Dendritic cell treated with granulocyte-macrophage colony-stimulating factor and Interleukin-4, amounts not matched to agents 40 ng/mL and 50 ng/mL, for 4 days (primary cell): Measurements from ENCODE around the gene GATM.

Experiments used
- H3K27ac Mint-ChIP-seq: one replicate; pipeline ENCODE4 v1.8.0; 2022; ENCODE audit warnings: mild to moderate bottlenecking, mixed read lengths
- H3K27me3 Mint-ChIP-seq: one replicate; pipeline ENCODE4 v1.8.0; 2022; ENCODE audit warnings: mild to moderate bottlenecking, mixed read lengths
- H3K36me3 Mint-ChIP-seq: one replicate; pipeline ENCODE4 v1.8.0; 2022; ENCODE audit warnings: low read depth, mixed read lengths
- H3K4me1 Mint-ChIP-seq: one replicate; pipeline ENCODE4 v1.8.0; 2022; ENCODE audit warnings: low read depth, mixed read lengths
- H3K4me3 Mint-ChIP-seq: one replicate; pipeline ENCODE4 v1.8.0; 2022; ENCODE audit warnings: mild to moderate bottlenecking, moderate library complexity, mixed read lengths
- H3K9me3 Mint-ChIP-seq: one replicate; pipeline ENCODE4 v1.8.0; 2022; ENCODE audit warnings: mixed read lengths
- intact Hi-C: fragments of 100-400 bp; cut with micrococcal nuclease; formaldehyde crosslinking; loops from one replicate; pipeline ENCODE4 v1.15.0; 2022

The GATM gene

DNA sequence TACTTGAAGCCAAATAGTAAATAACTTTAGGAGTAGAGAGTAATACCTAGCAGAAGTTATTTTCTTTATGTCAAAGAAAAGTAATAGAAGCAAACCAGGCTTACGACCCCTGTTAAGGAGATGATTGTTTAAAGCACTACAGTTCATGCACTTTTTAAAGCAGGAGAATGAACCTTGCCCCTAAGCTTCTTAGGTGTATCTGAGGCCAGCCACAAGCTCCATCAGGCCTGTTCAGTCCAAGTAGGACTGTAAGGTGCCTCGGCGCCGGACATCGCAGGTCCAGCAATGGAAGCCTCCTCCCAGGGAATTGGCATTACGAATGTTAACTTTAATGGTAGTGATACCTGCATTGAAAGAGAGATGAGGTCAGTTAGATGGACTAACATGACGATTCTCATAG is 16.5 kb downstream of the GATM start:
- H3K4me3 Mint-ChIP-seq = no peak overlapping the region
- intact Hi-C loops = no loop called here
- H3K4me1 Mint-ChIP-seq = no peaks in the 10 kb centered on the region
- H3K36me3 Mint-ChIP-seq = peaks cover 54% of the 10 kb centered on the region
- no peaks in the 10 kb centered on the region for H3K27me3 Mint-ChIP-seq
- H3K9me3 Mint-ChIP-seq = no peaks in the 10 kb centered on the region
- no peak overlapping the region for H3K27ac Mint-ChIP-seq

DNA sequence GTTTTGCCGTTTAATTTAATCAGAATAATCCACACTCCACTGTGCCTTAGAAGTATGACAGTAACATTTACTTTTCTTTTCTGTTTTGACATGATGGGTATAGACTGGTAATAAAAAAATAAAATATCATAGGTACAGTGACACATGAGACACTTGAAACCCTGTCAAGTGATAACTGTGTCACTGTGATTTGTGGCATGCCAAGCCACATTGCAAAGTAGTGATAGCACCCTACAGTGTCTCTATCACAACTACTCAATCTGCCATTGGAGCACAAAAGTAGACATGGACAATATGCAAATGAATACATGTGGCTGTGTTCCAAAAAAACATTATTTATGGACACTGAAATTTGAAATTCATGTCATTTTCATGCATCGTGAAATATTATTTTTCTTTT is 22.5 kb downstream of the GATM start:
- Mint-ChIP-seq H3K27ac (no peak overlapping the region), H3K9me3 (no peaks in the 10 kb centered on the region), H3K36me3 (peaks cover 20% of the 10 kb centered on the region), H3K4me3 (no peak overlapping the region), H3K4me1 (no peaks in the 10 kb centered on the region), H3K27me3 (no peaks in the 10 kb centered on the region)
- intact Hi-C loops = no loop called here

DNA sequence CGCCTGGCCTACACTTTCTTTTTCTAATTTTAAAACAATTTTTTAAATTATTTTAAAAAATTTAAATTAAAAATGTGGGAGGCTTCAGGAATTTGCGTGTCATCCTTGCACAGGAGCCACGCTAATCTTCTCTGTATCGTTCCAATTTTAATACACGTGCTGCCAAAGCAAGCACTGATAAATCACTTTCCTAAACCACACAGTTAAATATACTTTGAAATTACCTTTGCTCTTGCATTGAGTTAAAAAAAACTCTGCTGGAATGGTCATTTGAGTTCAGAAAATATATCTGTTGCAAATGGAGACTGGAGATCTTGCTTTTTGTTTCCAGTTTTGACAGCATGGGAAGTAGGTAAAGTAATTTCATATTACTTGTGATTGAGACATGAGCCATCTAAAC is 23.6 kb downstream of the GATM start:
- H3K9me3 Mint-ChIP-seq = no peaks in the 10 kb centered on the region
- intact Hi-C loops = no loop called here
- peaks cover 13% of the 10 kb centered on the region for H3K36me3 Mint-ChIP-seq
- peaks cover 1% of the 10 kb centered on the region for H3K27me3 Mint-ChIP-seq
- no peak overlapping the region for H3K27ac Mint-ChIP-seq
- no peak overlapping the region for H3K4me3 Mint-ChIP-seq
- no peaks in the 10 kb centered on the region for H3K4me1 Mint-ChIP-seq

DNA sequence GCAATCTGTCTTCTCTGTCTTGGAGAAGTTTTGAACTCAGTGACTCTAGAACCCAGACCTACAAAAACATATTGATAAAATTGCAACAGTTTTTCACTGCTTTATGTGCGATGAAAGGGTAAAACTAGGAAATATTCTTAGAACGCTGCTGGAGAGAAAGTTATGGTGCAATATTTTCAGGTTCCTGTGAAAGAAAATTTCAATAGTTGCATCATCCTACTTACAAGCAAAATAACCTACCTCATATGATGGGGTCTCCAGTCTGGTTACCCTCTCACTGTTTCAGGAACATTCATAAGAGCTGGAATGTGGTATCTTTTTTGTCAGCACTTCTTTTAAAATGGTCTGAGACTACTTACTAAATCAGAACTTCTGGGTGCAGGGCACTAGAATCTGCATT is 27.1 kb downstream of the GATM start:
- Mint-ChIP-seq H3K4me1 (no peaks in the 10 kb centered on the region), H3K9me3 (no peaks in the 10 kb centered on the region), H3K4me3 (no peak overlapping the region), H3K36me3 (no peaks in the 10 kb centered on the region), H3K27ac (no peak overlapping the region), H3K27me3 (peaks cover 14% of the 10 kb centered on the region)
- intact Hi-C loops = no loop called here

DNA sequence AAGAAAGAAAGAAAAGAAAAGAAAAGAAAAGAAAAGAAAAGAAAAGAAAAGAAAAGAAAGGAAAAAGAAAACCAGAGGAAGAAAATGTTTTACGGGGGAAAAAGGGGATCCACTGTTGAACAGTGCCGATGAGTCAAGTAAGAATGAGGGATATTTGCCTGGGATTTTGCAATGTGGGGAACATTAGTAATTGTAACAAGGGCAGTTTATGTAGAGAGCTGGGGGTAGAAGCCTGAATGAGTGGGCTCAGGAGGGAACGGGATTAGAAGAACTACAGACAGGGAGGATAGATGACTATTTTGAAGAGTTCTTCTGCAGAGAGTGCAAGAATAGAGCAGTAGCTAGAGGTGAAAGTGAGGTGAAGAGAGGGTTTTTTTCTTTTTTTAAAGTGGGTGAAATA is 28.7 kb downstream of the GATM start:
- H3K27ac Mint-ChIP-seq = no peak overlapping the region
- peaks cover 14% of the 10 kb centered on the region for H3K27me3 Mint-ChIP-seq
- no peaks in the 10 kb centered on the region for H3K36me3 Mint-ChIP-seq
- H3K4me1 Mint-ChIP-seq = no peaks in the 10 kb centered on the region
- H3K9me3 Mint-ChIP-seq = no peaks in the 10 kb centered on the region
- intact Hi-C loops = no loop called here
- H3K4me3 Mint-ChIP-seq = no peak overlapping the region

DNA sequence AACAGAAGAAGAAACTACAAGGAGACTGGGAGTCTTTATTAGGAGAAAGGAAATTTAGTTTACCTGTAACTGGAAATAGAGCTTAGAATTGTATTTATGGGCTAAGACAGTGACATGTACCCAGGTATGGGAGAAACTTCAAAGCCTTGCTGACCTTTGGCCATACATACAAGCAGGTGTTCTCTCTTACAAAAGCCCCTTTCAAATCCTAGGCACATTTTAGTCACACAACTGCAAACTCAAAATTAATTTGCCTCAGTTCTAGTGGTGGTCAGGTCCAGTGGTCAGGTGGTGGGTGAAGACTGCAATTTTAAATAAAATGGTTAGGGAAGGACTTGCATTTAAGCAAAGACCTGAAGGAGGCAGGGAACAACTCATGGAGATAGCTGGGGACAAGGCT is 30.4 kb downstream of the GATM start:
- Mint-ChIP-seq H3K4me1 (no peaks in the 10 kb centered on the region), H3K9me3 (no peaks in the 10 kb centered on the region), H3K27me3 (peaks cover 14% of the 10 kb centered on the region), H3K27ac (no peak overlapping the region), H3K4me3 (no peak overlapping the region), H3K36me3 (no peaks in the 10 kb centered on the region)
- intact Hi-C loops = no loop called here

DNA sequence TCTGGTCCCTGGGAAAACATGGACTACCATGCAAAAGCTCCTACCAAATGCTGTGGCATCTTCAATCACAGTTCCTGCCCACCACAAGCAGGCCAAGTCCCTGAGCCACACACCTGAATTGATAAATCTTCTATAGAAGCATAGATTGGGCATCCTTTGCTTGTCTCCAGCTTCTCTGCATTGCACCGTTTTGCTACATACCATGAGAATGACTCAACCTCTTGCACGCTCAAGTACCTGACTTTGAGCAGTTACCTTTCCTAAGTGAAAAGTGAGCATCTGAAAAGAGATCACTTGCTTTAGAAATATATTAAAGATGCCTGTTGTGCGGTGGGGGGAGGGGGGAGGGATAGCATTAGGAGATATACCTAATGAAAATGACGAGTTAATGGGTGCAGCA is 31.3 kb downstream of the GATM start:
- H3K27ac Mint-ChIP-seq = no peak overlapping the region
- no peaks in the 10 kb centered on the region for H3K36me3 Mint-ChIP-seq
- no peak overlapping the region for H3K4me3 Mint-ChIP-seq
- peaks cover 14% of the 10 kb centered on the region for H3K27me3 Mint-ChIP-seq
- no peaks in the 10 kb centered on the region for H3K9me3 Mint-ChIP-seq
- H3K4me1 Mint-ChIP-seq = no peaks in the 10 kb centered on the region
- intact Hi-C loops = no loop called here

DNA sequence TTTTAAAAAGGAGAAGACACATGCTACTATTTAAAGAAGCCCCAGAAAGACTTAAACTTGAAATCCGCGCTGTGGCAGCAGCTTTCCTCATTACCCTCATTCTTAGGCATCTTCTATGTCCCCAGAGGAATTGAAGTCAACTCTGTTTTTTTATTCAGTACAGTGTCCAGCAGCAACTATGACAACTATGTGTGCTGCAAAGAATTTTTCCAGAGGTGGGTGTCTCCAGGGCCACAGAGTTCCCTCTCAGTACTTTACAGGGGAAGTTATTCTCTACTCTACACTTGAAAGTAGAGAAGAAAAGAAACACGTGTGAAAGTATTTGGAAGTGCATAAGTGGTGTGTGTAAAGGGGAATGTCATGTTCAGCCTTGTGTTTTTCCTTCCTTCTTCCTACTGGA is 32.0 kb downstream of the GATM start:
- H3K4me3 Mint-ChIP-seq = no peak overlapping the region
- H3K9me3 Mint-ChIP-seq = no peaks in the 10 kb centered on the region
- H3K27ac Mint-ChIP-seq = no peak overlapping the region
- intact Hi-C loops = no loop called here
- H3K27me3 Mint-ChIP-seq = peaks cover 14% of the 10 kb centered on the region
- H3K4me1 Mint-ChIP-seq = no peaks in the 10 kb centered on the region
- H3K36me3 Mint-ChIP-seq = no peaks in the 10 kb centered on the region

DNA sequence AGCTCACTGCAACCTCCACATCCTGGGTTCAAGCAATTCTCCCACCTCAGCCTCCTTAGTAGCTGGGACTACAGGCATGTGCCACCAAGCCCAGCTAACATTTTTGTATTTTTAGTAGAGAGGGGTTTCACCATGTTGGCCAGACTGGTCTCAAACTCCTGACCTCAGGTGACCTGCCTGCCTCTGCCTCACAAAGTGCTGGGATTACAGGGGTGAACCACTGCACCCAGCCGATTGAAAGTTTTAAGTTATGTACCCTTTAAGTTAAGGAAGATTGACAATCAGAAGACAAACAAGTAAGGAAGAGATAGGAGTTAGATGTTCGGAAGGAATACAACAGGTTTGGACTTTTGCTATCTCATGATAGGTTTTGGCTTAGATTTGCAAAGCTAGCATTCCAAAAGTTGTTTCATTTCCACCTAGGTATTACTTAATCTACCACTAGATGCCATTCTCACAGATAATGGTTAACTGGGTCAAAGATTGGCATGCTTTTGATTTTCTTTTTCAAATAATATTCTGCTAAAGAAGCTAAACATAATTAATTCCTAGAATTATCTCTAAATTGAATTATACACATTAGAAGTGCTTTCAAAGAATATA is 35.0 kb downstream of the GATM start:
- no peaks in the 10 kb centered on the region for H3K9me3 Mint-ChIP-seq
- peaks cover 5% of the 10 kb centered on the region for H3K27me3 Mint-ChIP-seq

DNA sequence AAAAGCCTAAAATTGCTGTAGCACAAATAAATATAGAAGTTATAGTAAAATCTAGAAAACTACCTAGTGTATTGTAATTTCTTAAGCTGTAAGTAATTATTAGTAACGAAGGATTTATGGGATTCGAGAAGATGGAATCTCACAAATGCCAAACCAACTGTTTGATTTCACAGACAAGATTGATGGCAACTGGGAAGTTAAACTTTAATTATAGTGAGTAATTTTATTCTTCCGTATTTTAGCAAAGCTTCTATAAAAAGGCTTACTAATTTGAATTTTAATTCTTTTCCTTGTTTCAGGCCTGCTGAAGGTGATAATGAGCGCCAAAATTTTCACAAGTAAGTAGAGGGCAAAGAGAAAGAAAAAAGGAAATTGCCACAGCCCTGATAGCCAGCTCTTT is 36.6 kb downstream of the GATM start:
- Mint-ChIP-seq H3K36me3 (no peaks in the 10 kb centered on the region), H3K9me3 (no peaks in the 10 kb centered on the region)

More for the DNA sequence above, 35.0 kb downstream of the GATM start:
- H3K36me3 Mint-ChIP-seq = no peaks in the 10 kb centered on the region
- intact Hi-C loops = no loop called here
- H3K4me1 Mint-ChIP-seq = no peaks in the 10 kb centered on the region
- no peak overlapping the region for H3K4me3 Mint-ChIP-seq
- no peak overlapping the region for H3K27ac Mint-ChIP-seq

DNA sequence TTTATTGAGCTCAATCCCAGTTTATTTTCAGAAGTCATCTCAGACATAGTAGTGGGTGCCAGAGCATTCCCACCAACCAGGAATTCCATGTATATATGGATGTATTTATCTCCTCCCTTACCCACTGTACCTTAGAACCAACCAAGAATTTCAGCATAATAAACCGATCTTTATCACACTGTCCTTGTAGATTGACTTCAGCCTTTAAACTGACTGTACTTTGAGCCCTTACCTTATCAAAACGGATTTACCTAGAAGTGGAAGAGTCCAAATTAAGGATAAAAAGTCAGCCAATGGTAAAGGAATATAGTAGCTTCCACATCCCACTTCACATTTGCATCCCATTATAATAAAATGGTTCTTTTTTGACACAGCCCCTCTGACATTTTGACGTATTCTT is 37.9 kb downstream of the GATM start:
- Mint-ChIP-seq H3K27ac (no peak overlapping the region), H3K4me3 (no peak overlapping the region), H3K27me3 (peaks cover 2% of the 10 kb centered on the region), H3K9me3 (no peaks in the 10 kb centered on the region), H3K4me1 (no peaks in the 10 kb centered on the region), H3K36me3 (no peaks in the 10 kb centered on the region)
- intact Hi-C loops = no loop called here

More for the DNA sequence above, 36.6 kb downstream of the GATM start:
- intact Hi-C loops = no loop called here
- H3K27ac Mint-ChIP-seq = no peak overlapping the region
- H3K4me3 Mint-ChIP-seq = no peak overlapping the region
- H3K27me3 Mint-ChIP-seq = peaks cover 2% of the 10 kb centered on the region
- no peaks in the 10 kb centered on the region for H3K4me1 Mint-ChIP-seq

DNA sequence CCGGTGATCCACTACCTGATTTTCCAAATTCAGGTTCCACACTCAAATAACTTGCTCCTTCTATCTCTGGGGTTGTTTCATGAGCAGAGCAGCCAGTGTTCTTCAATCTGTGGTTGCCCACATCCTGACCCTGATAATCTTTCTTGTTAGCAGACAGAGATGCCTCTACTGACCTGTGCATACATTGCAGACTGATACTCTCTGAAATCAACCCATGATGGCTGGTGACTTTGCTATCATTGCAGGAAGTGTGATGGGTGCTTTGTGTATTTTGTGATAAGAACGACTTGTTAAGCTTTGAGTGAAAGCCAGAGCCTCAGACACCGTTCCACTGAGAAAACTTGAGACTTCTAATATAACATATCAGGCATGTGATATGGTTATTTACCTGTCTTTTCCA is 39.9 kb downstream of the GATM start:
- peaks cover 2% of the 10 kb centered on the region for H3K27me3 Mint-ChIP-seq
- intact Hi-C loops = loop anchor here (10.0 kb wide), 1 partner anchor 46 kb away; no protein-coding TSS in a partner anchor
- no peak overlapping the region for H3K4me3 Mint-ChIP-seq
- no peaks in the 10 kb centered on the region for H3K36me3 Mint-ChIP-seq
- H3K4me1 Mint-ChIP-seq = peaks cover 4% of the 10 kb centered on the region
- no peaks in the 10 kb centered on the region for H3K9me3 Mint-ChIP-seq
- H3K27ac Mint-ChIP-seq = no peak overlapping the region

DNA sequence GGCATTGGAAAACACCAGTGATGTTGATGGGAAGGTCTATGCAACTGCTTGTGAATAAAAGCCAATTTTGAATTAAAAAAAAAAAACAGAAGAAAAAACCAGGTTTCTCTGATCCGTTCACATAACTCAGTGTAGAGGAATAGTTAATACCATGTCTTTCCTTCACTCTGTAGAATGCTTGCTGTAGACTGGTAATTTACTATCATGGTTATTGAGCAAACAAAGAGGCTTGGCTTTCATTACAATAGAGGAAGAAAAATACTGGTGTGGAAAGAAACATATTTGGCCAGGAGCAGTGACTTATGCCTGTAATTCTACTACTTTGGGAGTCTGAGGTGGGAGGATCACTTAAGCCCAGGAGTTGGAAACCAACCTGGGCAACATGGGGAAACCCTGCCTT is 41.1 kb downstream of the GATM start:
- peak overlapping the region; percentile 39 for H3K27ac Mint-ChIP-seq
- peaks cover 12% of the 10 kb centered on the region for H3K4me1 Mint-ChIP-seq
- no peaks in the 10 kb centered on the region for H3K9me3 Mint-ChIP-seq
- intact Hi-C loops = loop anchor here (10.0 kb wide), 1 partner anchor 48 kb away; no protein-coding TSS in a partner anchor
- no peak overlapping the region for H3K4me3 Mint-ChIP-seq
- peaks cover 2% of the 10 kb centered on the region for H3K27me3 Mint-ChIP-seq
- H3K36me3 Mint-ChIP-seq = no peaks in the 10 kb centered on the region

DNA sequence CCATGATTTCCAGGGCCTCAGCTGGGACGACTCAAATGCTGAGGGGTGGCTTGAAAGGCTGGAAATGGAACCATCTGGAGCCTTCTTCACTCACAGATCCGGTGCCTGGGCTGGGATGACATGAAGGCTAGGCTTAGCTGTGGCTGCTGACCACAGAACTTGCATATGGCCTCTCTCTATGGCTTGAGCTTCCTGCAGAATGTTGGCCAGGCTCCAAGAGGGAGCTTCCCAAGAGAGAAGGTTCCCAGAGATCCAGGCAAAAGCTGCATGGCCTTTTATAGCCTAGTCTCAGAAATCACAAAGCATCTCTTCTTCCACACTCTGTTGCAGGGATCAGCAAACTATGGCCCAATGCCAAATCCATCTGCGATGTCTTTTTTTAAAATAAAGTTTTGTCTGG is 44.8 kb downstream of the GATM start:
- H3K4me3 Mint-ChIP-seq = no peak overlapping the region
- no peaks in the 10 kb centered on the region for H3K36me3 Mint-ChIP-seq
- H3K27ac Mint-ChIP-seq = peak overlapping the region; percentile 45
- no peaks in the 10 kb centered on the region for H3K9me3 Mint-ChIP-seq
- intact Hi-C loops = loop anchor here (10.0 kb wide), 1 partner anchor 51 kb away; no protein-coding TSS in a partner anchor
- H3K4me1 Mint-ChIP-seq = peaks cover 12% of the 10 kb centered on the region
- H3K27me3 Mint-ChIP-seq = peaks cover 2% of the 10 kb centered on the region

DNA sequence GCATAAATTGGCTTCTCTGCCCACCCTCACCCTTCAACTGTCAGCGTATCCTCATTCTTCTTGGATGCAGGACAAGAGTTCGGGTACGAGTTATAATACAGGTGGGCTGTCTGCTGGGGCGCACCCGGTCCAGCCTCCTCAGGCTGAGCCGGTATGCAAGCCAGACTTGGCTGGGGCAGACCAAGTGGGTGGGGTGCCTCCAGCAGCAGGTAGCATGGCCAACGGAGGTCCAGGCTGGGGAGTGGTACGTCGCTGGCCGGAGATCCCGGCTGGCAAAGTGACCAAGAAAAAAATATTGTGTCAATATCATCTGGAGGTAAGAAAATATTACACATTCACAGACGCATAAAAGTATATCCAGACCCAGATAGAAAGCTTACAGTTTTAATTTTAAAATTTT is 45.6 kb downstream of the GATM start:
- Mint-ChIP-seq H3K4me3 (peak overlapping the region; percentile 26), H3K4me1 (peaks cover 12% of the 10 kb centered on the region), H3K27ac (no peak overlapping the region), H3K36me3 (no peaks in the 10 kb centered on the region), H3K9me3 (no peaks in the 10 kb centered on the region), H3K27me3 (peaks cover 4% of the 10 kb centered on the region)
- intact Hi-C loops = loop anchor here (10.0 kb wide), 1 partner anchor 52 kb away; no protein-coding TSS in a partner anchor
